GM12878 (cell line): ENCODE results near the gene ADAMTSL1. TPM values are rescaled to one million over a fixed set of nuclear protein-coding genes. Genes with fewer than 3 reads are reported as not detected.

Experiments used
- ATAC-seq: fragments of 200-7000 bp; cut with Tn5 transposase; 3 replicates; pipeline ENCODE4 v1.9.1; 2020; ENCODE audit warnings: mild to moderate bottlenecking, moderate library complexity
- BruUV-seq: library from RNA; stranded (reverse); fragments of 400-500 nt; replicated peaks from 2 replicates; lab custom pipeline; 2021; lab: Mats Ljungman, UMichigan
- CTCF ChIA-PET: fragments of 300-600 bp; sonication (Branson Sonifier 250); formaldehyde crosslinking; extraction: SDS; loops from one replicate; lab custom pipeline; 2021; ENCODE audit warnings: inconsistent platforms; lab: Yijun Ruan, JAX
- POLR2A ChIA-PET: fragments of 350-600 bp; formaldehyde crosslinking; extraction: SDS; loops from one replicate; lab custom pipeline; 2021; ENCODE audit warnings: inconsistent platforms; lab: Charles Lee
- RAD21 ChIA-PET: fragments of 300-600 bp; sonication (Branson Sonifier 250); formaldehyde crosslinking; loops from one replicate; lab custom pipeline; 2023; ENCODE audit warnings: antibody characterized with exemption; ENCODE audit not compliant: unreplicated experiment; lab: Charles Lee
- SMC1A ChIA-PET: fragments of 300-600 bp; sonication (Branson Sonifier 250); formaldehyde crosslinking; loops from one replicate; lab custom pipeline; 2023; ENCODE audit not compliant: unreplicated experiment, uncharacterized antibody; lab: Charles Lee
- DNase-seq: peaks from one replicate; pipeline ENCODE4 v3.0.0-alpha.2; 2011; ENCODE audit warnings: low read depth, low spot score
- FAIRE-seq: peaks from 3 replicates; lab custom pipeline; 2011; peaks lifted over from hg19 to GRCh38; lab: Jason Lieb, UNC
- H2AFZ ChIP-seq: 2 replicates; pipeline ENCODE4 v1.6.0; 2011; ENCODE audit warnings: low read depth, low read length, control low read depth; ENCODE audit not compliant: control insufficient read depth
- H3K27ac ChIP-seq: 2 replicates; pipeline ENCODE4 v1.5.1; 2011; ENCODE audit warnings: control low read depth; ENCODE audit not compliant: control insufficient read depth, insufficient read depth
- H3K27me3 ChIP-seq, 2 experiments: replicated peaks in 1 of 2; 2 replicates each; pipeline versions ENCODE4 v1.6.0 to v1.6.1; 2011; ENCODE audit warnings: low read length in 1 of 2; ENCODE audit not compliant: control insufficient read depth in 2 of 2, insufficient read depth in 2 of 2
- H3K36me3 ChIP-seq, 2 experiments: 2 replicates each; pipeline ENCODE4 v1.5.1; 2011; ENCODE audit warnings: low read length in 1 of 2; ENCODE audit not compliant: control insufficient read depth in 2 of 2, insufficient read depth in 2 of 2
- H3K4me1 ChIP-seq: 2 replicates; pipeline ENCODE4 v1.6.1; 2011; ENCODE audit warnings: mild to moderate bottlenecking, low read length, moderate library complexity, mixed read lengths; ENCODE audit not compliant: control insufficient read depth, insufficient read depth
- H3K4me2 ChIP-seq: 2 replicates; pipeline ENCODE4 v1.6.0; 2011; ENCODE audit warnings: control low read depth; ENCODE audit not compliant: control insufficient read depth, insufficient read depth
- H3K4me3 ChIP-seq: fragments of 200-600 bp; sonication (generic); 2 replicates; pipeline ENCODE4 v1.5.1; 2016
- H3K79me2 ChIP-seq: 2 replicates; pipeline ENCODE4 v1.6.0; 2011; ENCODE audit warnings: low read length; ENCODE audit not compliant: control insufficient read depth, insufficient read depth
- H3K9ac ChIP-seq: 2 replicates; pipeline ENCODE4 v1.8.0; 2011; ENCODE audit warnings: low read length, control low read depth, mixed read lengths; ENCODE audit not compliant: control insufficient read depth, insufficient read depth
- H3K9me3 ChIP-seq: replicated peaks from 3 replicates; pipeline ENCODE4 v1.5.1; 2011; ENCODE audit warnings: mild to moderate bottlenecking, low read length; ENCODE audit not compliant: control insufficient read depth, insufficient read depth
- H4K20me1 ChIP-seq: 2 replicates; pipeline ENCODE4 v1.6.0; 2011; ENCODE audit not compliant: control insufficient read depth, insufficient read depth
- GABPA ChIP-seq: IDR thresholded peaks from 2 replicates; pipeline ENCODE4 v1.6.1; 2014; ENCODE audit warnings: antibody characterized with exemption, low read depth, mild to moderate bottlenecking, inconsistent platforms
- IKZF1 ChIP-seq: fragments of 450-650 bp; conservative IDR thresholded peaks from 2 replicates; pipeline ENCODE4 v1.6.1; 2017; ENCODE audit warnings: antibody characterized with exemption, mild to moderate bottlenecking
- MEF2B ChIP-seq: fragments of 450-650 bp; IDR thresholded peaks from 2 replicates; pipeline ENCODE4 v1.6.1; 2018; ENCODE audit warnings: mild to moderate bottlenecking, moderate library complexity; ENCODE audit not compliant: partially characterized antibody, poor library complexity, severe bottlenecking
- NFXL1 ChIP-seq: fragments of 450-650 bp; IDR thresholded peaks from 2 replicates; pipeline ENCODE4 v1.6.1; 2017; ENCODE audit warnings: antibody characterized with exemption, mild to moderate bottlenecking, borderline replicate concordance
- RAD51 ChIP-seq: fragments of 450-650 bp; IDR thresholded peaks from 2 replicates; pipeline ENCODE4 v1.6.1; 2016; ENCODE audit warnings: moderate library complexity, mild to moderate bottlenecking, inconsistent platforms
- SP1 ChIP-seq: IDR thresholded peaks from one replicate; pipeline ENCODE4 v1.6.1; 2011; ENCODE audit warnings: low read depth, low read length
- ZBED1 ChIP-seq: IDR thresholded peaks from 2 replicates; pipeline ENCODE4 v1.6.1; 2016; ENCODE audit warnings: borderline replicate concordance
- ZNF274 ChIP-seq: IDR thresholded peaks from one replicate; pipeline ENCODE4 v1.8.0; 2011; ENCODE audit not compliant: insufficient read length, insufficient read depth
- WGBS: methylation state at CpG from one replicate; pipeline ENCODE4 v1.1.6; 2016; ENCODE audit warnings: low lambda C conversion rate; ENCODE audit not compliant: insufficient replicate concordance, insufficient coverage; ENCODE audit errors: missing lambda C conversion rate; 5-methylcytosine and 5-hydroxymethylcytosine counted together
- in situ Hi-C: fragments of 300-500 bp; cut with MboI; formaldehyde crosslinking; loops from 9 replicates; pipeline ENCODE4 v1.14.3; 2018; ENCODE audit warnings: mixed read lengths
- intact Hi-C: fragments of 100-400 bp; cut with micrococcal nuclease; formaldehyde crosslinking; loops from one replicate; pipeline ENCODE4 v1.14.2; 2022; ENCODE audit not compliant: unreplicated experiment
- polyA plus RNA-seq, 11 experiments: library from polyadenylated mRNA; depleted of rRNA in 4 of 11; unstranded in 6 of 11; stranded (reverse) in 5 of 11; fragments of >200 nt; fragmentation: Nextera tagmentation in 4 of 11; fragmentation: Illumina TruSeq in 1 of 11; extraction: Ambion mirVana in 4 of 11; extraction: Trizol in 1 of 11; gene quantifications; 1 replicate in 1 of 11; 2 replicates in 10 of 11; pipeline versions ENCODE4 v1.2.1 to v1.2.3, GENCODE V29; 2011 to 2016; ENCODE audit warnings: inconsistent platforms in 2 of 11, missing spikeins in 2 of 11, low read depth in 1 of 11
- total RNA-seq, 4 experiments: library from RNA; depleted of rRNA in 3 of 4; stranded (reverse); fragments of >200 nt in 3 of 4; fragmentation: Illumina TruSeq in 1 of 4; extraction: Trizol in 1 of 4; gene quantifications; 2 replicates each; pipeline versions ENCODE4 v1.2.1 to v1.2.3, GENCODE V29; 2013 to 2021
- TF ChIP-seq, protein P1 (sequence below), 3 experiments: IDR thresholded peaks in 2 of 3; conservative IDR thresholded peaks in 1 of 3; 2 replicates each; pipeline ENCODE4 v1.5.1; 2011; ENCODE audit warnings: low read depth in 3 of 3, low read length in 3 of 3, mild to moderate bottlenecking in 3 of 3, control low read depth in 2 of 3, moderate library complexity in 2 of 3, inconsistent platforms in 1 of 3, mixed read lengths in 1 of 3; ENCODE audit not compliant: control insufficient read depth in 2 of 3, insufficient read depth in 1 of 3; ENCODE audit errors: extremely low read depth in 1 of 3
- TF ChIP-seq, protein P2 (sequence below): fragments of 450-650 bp; formaldehyde crosslinking; IDR thresholded peaks from 2 replicates; pipeline ENCODE4 v1.5.0; 2022; ENCODE audit warnings: mild to moderate bottlenecking, missing genetic modification characterization

Gene ADAMTSL1
- total and polyA plus RNA-seq, 10 of the 15 experiments (the other 5 are each of a cell fraction or from before 2014, with no cell fraction given): 0.01 to 0.10 (median 0.07) TPM; not detected in 6

DNA sequence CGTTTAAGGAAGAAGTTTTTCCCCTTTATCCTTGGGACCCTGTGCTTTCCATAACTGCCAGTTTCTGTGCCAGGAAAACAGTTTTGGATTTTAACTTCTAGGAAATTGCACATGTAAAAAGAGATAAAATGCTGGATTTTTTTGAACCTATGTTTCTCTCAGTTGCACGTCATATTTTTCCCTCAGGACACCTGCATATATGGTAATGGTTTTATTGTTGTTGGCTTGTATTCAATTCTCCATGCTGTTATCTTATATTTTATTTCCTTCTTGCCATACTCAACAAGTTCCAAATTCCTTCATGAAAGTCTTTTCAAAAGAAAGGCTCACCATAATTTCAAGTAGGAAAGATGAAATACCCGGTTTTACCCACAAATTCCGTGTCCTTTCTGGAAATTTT lies 7.9 kb upstream of the ADAMTSL1 start:
- no peaks in the 10 kb centered on the region for H3K79me2 ChIP-seq
- FAIRE-seq (no peak), DNase-seq (no peak), ATAC-seq (no peak)
- intact Hi-C loops: no loop called here
- H3K4me1 ChIP-seq: no peaks in the 10 kb centered on the region
- RAD21 ChIA-PET: no interaction called here
- TF ChIP-seq SP1: no peak
- no peak for TF ChIP-seq MEF2B
- no peak for TF ChIP-seq GABPA
- TF ChIP-seq IKZF1: no peak
- TF ChIP-seq ZNF274: no peak
- TF ChIP-seq RAD51: no peak
- TF ChIP-seq, protein P1, sequence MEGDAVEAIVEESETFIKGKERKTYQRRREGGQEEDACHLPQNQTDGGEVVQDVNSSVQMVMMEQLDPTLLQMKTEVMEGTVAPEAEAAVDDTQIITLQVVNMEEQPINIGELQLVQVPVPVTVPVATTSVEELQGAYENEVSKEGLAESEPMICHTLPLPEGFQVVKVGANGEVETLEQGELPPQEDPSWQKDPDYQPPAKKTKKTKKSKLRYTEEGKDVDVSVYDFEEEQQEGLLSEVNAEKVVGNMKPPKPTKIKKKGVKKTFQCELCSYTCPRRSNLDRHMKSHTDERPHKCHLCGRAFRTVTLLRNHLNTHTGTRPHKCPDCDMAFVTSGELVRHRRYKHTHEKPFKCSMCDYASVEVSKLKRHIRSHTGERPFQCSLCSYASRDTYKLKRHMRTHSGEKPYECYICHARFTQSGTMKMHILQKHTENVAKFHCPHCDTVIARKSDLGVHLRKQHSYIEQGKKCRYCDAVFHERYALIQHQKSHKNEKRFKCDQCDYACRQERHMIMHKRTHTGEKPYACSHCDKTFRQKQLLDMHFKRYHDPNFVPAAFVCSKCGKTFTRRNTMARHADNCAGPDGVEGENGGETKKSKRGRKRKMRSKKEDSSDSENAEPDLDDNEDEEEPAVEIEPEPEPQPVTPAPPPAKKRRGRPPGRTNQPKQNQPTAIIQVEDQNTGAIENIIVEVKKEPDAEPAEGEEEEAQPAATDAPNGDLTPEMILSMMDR (IDR thresholded peaks at IDR 0.05 in 2 of 3, conservative IDR thresholded peaks at IDR 0.05 in 1 of 3; ENCODE audit: control insufficient read depth in 2 of 3, extremely low read depth in 1 of 3, insufficient read depth in 1 of 3, low read depth in 3 of 3, low read length in 3 of 3): no peak
- no peak for TF ChIP-seq ZBED1
- TF ChIP-seq, protein P2, sequence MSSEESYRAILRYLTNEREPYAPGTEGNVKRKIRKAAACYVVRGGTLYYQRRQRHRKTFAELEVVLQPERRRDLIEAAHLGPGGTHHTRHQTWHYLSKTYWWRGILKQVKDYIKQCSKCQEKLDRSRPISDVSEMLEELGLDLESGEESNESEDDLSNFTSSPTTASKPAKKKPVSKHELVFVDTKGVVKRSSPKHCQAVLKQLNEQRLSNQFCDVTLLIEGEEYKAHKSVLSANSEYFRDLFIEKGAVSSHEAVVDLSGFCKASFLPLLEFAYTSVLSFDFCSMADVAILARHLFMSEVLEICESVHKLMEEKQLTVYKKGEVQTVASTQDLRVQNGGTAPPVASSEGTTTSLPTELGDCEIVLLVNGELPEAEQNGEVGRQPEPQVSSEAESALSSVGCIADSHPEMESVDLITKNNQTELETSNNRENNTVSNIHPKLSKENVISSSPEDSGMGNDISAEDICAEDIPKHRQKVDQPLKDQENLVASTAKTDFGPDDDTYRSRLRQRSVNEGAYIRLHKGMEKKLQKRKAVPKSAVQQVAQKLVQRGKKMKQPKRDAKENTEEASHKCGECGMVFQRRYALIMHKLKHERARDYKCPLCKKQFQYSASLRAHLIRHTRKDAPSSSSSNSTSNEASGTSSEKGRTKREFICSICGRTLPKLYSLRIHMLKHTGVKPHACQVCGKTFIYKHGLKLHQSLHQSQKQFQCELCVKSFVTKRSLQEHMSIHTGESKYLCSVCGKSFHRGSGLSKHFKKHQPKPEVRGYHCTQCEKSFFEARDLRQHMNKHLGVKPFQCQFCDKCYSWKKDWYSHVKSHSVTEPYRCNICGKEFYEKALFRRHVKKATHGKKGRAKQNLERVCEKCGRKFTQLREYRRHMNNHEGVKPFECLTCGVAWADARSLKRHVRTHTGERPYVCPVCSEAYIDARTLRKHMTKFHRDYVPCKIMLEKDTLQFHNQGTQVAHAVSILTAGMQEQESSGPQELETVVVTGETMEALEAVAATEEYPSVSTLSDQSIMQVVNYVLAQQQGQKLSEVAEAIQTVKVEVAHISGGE (CRISPR knock-in tag): no peak
- no peak for TF ChIP-seq NFXL1
- TF ChIP-seq, all 136 proteins: peak for 0
- CTCF ChIA-PET: no interaction called here
- Histone ChIP-seq H3K36me3 (no peaks in the 10 kb centered on the region), H2AFZ (no peak overlapping the region), H3K9ac (no peak overlapping the region), H3K27ac (no peak overlapping the region), H3K27me3 (no peaks in the 10 kb centered on the region), H4K20me1 (no peaks in the 10 kb centered on the region), H3K9me3 (no peaks in the 10 kb centered on the region), H3K4me2 (no peak overlapping the region), H3K4me3 (no peak overlapping the region)
- in situ Hi-C loops: no loop called here
- SMC1A ChIA-PET: no interaction called here
- WGBS: 25% methylated on average over 4 of the region's 4 CpGs
- POLR2A ChIA-PET: no interaction called here
- no TSS peak for BruUV-seq
